Peyer's patch (tissue), 4 donors: ENCODE results near the gene TMEM229B.

Experiments
- POLR2A ChIP-seq, 2 donors: fragments of 450-650 bp; IDR thresholded peaks; one replicate each; pipeline ENCODE4 v1.5.1; 2017; ENCODE audit warnings: antibody characterized with exemption in 2 of 2, mild to moderate bottlenecking in 2 of 2, moderate library complexity in 2 of 2
- TF ChIP-seq, protein P1 (sequence below), 6 experiments: fragments of 450-650 bp in 4 of 6; fragments of 200-600 bp in 2 of 6; sonication (generic) in 1 of 6; IDR thresholded peaks; one replicate each; pipeline ENCODE4 v1.5.1; 2017 to 2019; ENCODE audit warnings: antibody characterized with exemption in 6 of 6, mild to moderate bottlenecking in 3 of 6, moderate library complexity in 1 of 6

DNA sequence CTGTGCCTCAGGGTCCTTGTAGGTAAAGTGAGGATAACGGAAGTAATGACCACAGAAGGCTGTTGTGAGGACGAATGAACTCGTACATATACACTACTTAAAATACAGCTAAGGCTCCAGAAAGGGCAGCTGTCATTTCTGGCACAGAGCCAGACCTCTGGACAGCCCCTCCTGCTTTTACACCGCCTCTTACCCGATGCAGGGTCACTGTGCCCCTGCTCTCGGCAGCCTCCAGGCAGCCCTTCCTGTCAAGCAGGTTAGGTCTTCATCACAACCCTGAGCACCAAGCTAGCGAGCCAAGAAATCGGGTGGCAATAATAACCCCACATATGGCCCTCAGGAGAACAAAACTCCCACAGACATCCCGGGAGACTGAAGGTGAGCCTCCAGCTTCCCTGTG lies 8.5 kb downstream of the TMEM229B start:
- TF ChIP-seq, protein P1, sequence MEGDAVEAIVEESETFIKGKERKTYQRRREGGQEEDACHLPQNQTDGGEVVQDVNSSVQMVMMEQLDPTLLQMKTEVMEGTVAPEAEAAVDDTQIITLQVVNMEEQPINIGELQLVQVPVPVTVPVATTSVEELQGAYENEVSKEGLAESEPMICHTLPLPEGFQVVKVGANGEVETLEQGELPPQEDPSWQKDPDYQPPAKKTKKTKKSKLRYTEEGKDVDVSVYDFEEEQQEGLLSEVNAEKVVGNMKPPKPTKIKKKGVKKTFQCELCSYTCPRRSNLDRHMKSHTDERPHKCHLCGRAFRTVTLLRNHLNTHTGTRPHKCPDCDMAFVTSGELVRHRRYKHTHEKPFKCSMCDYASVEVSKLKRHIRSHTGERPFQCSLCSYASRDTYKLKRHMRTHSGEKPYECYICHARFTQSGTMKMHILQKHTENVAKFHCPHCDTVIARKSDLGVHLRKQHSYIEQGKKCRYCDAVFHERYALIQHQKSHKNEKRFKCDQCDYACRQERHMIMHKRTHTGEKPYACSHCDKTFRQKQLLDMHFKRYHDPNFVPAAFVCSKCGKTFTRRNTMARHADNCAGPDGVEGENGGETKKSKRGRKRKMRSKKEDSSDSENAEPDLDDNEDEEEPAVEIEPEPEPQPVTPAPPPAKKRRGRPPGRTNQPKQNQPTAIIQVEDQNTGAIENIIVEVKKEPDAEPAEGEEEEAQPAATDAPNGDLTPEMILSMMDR (IDR thresholded peaks at IDR 0.05) = no peak
- no peak for TF ChIP-seq POLR2A (IDR thresholded peaks at IDR 0.05)
